22Rv1 (cell line): ENCODE data around the gene MAN2A2.

Experiments
- ZFX ChIP-seq: fragments of 450-650 bp; IDR thresholded peaks from 2 replicates; pipeline ENCODE4 v1.6.1; 2017; ENCODE audit warnings: antibody characterized with exemption, borderline replicate concordance
- TF ChIP-seq, protein P1 (sequence below): fragments of 450-650 bp; IDR thresholded peaks from 2 replicates; pipeline ENCODE4 v1.5.1; 2017; ENCODE audit warnings: mild to moderate bottlenecking

- TF ChIP-seq, protein P1, sequence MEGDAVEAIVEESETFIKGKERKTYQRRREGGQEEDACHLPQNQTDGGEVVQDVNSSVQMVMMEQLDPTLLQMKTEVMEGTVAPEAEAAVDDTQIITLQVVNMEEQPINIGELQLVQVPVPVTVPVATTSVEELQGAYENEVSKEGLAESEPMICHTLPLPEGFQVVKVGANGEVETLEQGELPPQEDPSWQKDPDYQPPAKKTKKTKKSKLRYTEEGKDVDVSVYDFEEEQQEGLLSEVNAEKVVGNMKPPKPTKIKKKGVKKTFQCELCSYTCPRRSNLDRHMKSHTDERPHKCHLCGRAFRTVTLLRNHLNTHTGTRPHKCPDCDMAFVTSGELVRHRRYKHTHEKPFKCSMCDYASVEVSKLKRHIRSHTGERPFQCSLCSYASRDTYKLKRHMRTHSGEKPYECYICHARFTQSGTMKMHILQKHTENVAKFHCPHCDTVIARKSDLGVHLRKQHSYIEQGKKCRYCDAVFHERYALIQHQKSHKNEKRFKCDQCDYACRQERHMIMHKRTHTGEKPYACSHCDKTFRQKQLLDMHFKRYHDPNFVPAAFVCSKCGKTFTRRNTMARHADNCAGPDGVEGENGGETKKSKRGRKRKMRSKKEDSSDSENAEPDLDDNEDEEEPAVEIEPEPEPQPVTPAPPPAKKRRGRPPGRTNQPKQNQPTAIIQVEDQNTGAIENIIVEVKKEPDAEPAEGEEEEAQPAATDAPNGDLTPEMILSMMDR: no peak
- TF ChIP-seq ZFX: no peak
Measured at GRCh38 chr15:90859234-90860131, 43.6 kb upstream of the MAN2A2 start.
